Smooth muscle cell (in vitro differentiated cells): Measurements from ENCODE around the gene ADAM22. TPM values are rescaled to one million over a fixed set of nuclear protein-coding genes. Genes with fewer than 3 reads are reported as not detected.

Source experiments
- DNase-seq: peaks from one replicate; lab custom pipeline; 2025; ENCODE audit not compliant: unreplicated experiment; lab: John Stamatoyannopoulos, UW
- H2AFZ ChIP-seq: fragments of 200-600 bp; sonication (generic); 2 replicates; pipeline ENCODE4 v1.6.0; 2016; ENCODE audit warnings: antibody characterized with exemption, low read depth, mild to moderate bottlenecking
- H3F3A ChIP-seq: fragments of 200-600 bp; sonication (generic); 2 replicates; pipeline ENCODE4 v1.6.0; 2017; ENCODE audit warnings: antibody characterized with exemption, low read depth
- H3K27ac ChIP-seq: fragments of 200-600 bp; sonication (generic); 2 replicates; pipeline ENCODE4 v1.5.1; 2016; ENCODE audit warnings: low read depth, mild to moderate bottlenecking
- H3K27me3 ChIP-seq: fragments of 200-600 bp; sonication (generic); 2 replicates; pipeline ENCODE4 v1.6.1; 2016; ENCODE audit warnings: low read depth, mild to moderate bottlenecking
- H3K36me3 ChIP-seq: fragments of 200-600 bp; sonication (generic); 2 replicates; pipeline ENCODE4 v1.5.1; 2016; ENCODE audit warnings: low read depth
- H3K4me1 ChIP-seq: fragments of 200-600 bp; sonication (generic); 2 replicates; pipeline ENCODE4 v1.5.1; 2016; ENCODE audit warnings: low read depth
- H3K4me2 ChIP-seq: fragments of 200-600 bp; sonication (generic); 2 replicates; pipeline ENCODE4 v1.6.0; 2016; ENCODE audit warnings: mild to moderate bottlenecking
- H3K4me3 ChIP-seq: fragments of 200-600 bp; sonication (generic); 2 replicates; pipeline ENCODE4 v1.5.1; 2016; ENCODE audit warnings: mild to moderate bottlenecking
- H3K79me2 ChIP-seq: fragments of 200-600 bp; sonication (generic); 2 replicates; pipeline ENCODE4 v1.6.0; 2016; ENCODE audit warnings: low read depth, mild to moderate bottlenecking
- H3K9ac ChIP-seq: fragments of 200-600 bp; sonication (generic); 2 replicates; pipeline ENCODE4 v1.6.0; 2016; ENCODE audit warnings: low read depth
- H3K9me3 ChIP-seq: fragments of 200-600 bp; sonication (generic); replicated peaks from 2 replicates; pipeline ENCODE4 v1.5.1; 2016; ENCODE audit warnings: low read depth
- H4K20me1 ChIP-seq: fragments of 200-600 bp; sonication (generic); 2 replicates; pipeline ENCODE4 v1.6.0; 2016; ENCODE audit warnings: low read depth
- CTCF ChIP-seq: fragments of 200-600 bp; sonication (generic); IDR thresholded peaks from 2 replicates; pipeline ENCODE4 v1.5.1; 2017; ENCODE audit warnings: borderline replicate concordance, mild to moderate bottlenecking, antibody characterized with exemption; ENCODE audit not compliant: insufficient read depth, poor library complexity, severe bottlenecking
- WGBS: methylation state at CpG from one replicate; pipeline ENCODE4 v1.1.7; 2016; ENCODE audit warnings: low lambda C conversion rate; 5-methylcytosine and 5-hydroxymethylcytosine counted together
- polyA plus RNA-seq: library from polyadenylated mRNA; unstranded; fragments of >200 nt; fragmentation: Nextera tagmentation; extraction: Ambion mirVana; gene quantifications from 2 replicates; pipeline ENCODE4 v1.2.1, GENCODE V29; 2016
- total RNA-seq: library from RNA; depleted of rRNA; stranded (reverse); fragments of >200 nt; gene quantifications from 2 replicates; pipeline ENCODE4 v1.2.3, GENCODE V29; 2014

The ADAM22 gene
- total and polyA plus RNA-seq, 2 experiments from 2014 or later = 0.10 to 0.22 TPM

GRCh38 chr7:87966271-87966670, 32.2 kb downstream of the ADAM22 start:
- no peak for TF ChIP-seq CTCF
- 86% methylated on average over 2 of the region's 2 CpGs for WGBS
- H3K36me3 ChIP-seq = no peaks in the 10 kb centered on the region
- no peaks in the 10 kb centered on the region for H4K20me1 ChIP-seq
- no peaks in the 10 kb centered on the region for H3K79me2 ChIP-seq
- H3K4me2 ChIP-seq = no peak overlapping the region
- no peaks in the 10 kb centered on the region for H3K27me3 ChIP-seq
- no peaks in the 10 kb centered on the region for H3K4me1 ChIP-seq
- no peak overlapping the region for H3K27ac ChIP-seq
- H3F3A ChIP-seq = no peaks in the 10 kb centered on the region
- no peaks in the 10 kb centered on the region for H3K9me3 ChIP-seq
- no peak overlapping the region for H3K4me3 ChIP-seq
- no peak overlapping the region for H3K9ac ChIP-seq
- no peak for DNase-seq
- no peak overlapping the region for H2AFZ ChIP-seq

GRCh38 chr7:87968021-87968420, 34.0 kb downstream of the ADAM22 start:
- no peak overlapping the region for H3K4me2 ChIP-seq
- no peaks in the 10 kb centered on the region for H3K79me2 ChIP-seq
- H3K9ac ChIP-seq = no peak overlapping the region
- WGBS = 96% methylated on average over 1 of the region's 1 CpG
- no peaks in the 10 kb centered on the region for H3K9me3 ChIP-seq
- no peak overlapping the region for H3K4me3 ChIP-seq
- no peaks in the 10 kb centered on the region for H3K27me3 ChIP-seq
- no peak for TF ChIP-seq CTCF
- no peak overlapping the region for H3K27ac ChIP-seq
- H3K4me1 ChIP-seq = no peaks in the 10 kb centered on the region
- H3F3A ChIP-seq = no peaks in the 10 kb centered on the region
- H2AFZ ChIP-seq = no peak overlapping the region
- H3K36me3 ChIP-seq = no peaks in the 10 kb centered on the region
- no peaks in the 10 kb centered on the region for H4K20me1 ChIP-seq
- DNase-seq = no peak

GRCh38 chr7:87982116-87982515, 48.1 kb downstream of the ADAM22 start:
- Histone ChIP-seq H3K9me3 (no peaks in the 10 kb centered on the region), H3K27me3 (no peaks in the 10 kb centered on the region), H3K36me3 (no peaks in the 10 kb centered on the region), H3K27ac (no peak overlapping the region), H2AFZ (no peak overlapping the region), H3F3A (no peaks in the 10 kb centered on the region), H3K9ac (no peak overlapping the region), H3K79me2 (no peaks in the 10 kb centered on the region), H4K20me1 (no peaks in the 10 kb centered on the region), H3K4me2 (no peak overlapping the region), H3K4me3 (no peak overlapping the region), H3K4me1 (no peaks in the 10 kb centered on the region)
- WGBS = 93% methylated on average over 3 of the region's 3 CpGs
- no peak for DNase-seq
- TF ChIP-seq CTCF = no peak

GRCh38 chr7:87984088-87984487, 50.0 kb downstream of the ADAM22 start:
- no peaks in the 10 kb centered on the region for H3K36me3 ChIP-seq

More at GRCh38 chr7:87984088-87984487, 50.0 kb downstream of the ADAM22 start:
- no peak for TF ChIP-seq CTCF
- Histone ChIP-seq H3K9me3 (no peaks in the 10 kb centered on the region), H3F3A (no peaks in the 10 kb centered on the region), H3K4me2 (no peak overlapping the region), H3K27me3 (no peaks in the 10 kb centered on the region), H3K9ac (no peak overlapping the region), H3K27ac (no peak overlapping the region), H2AFZ (no peak overlapping the region), H3K4me1 (no peaks in the 10 kb centered on the region), H4K20me1 (no peaks in the 10 kb centered on the region), H3K4me3 (no peak overlapping the region), H3K79me2 (no peaks in the 10 kb centered on the region)
- no peak for DNase-seq
- WGBS = 96% methylated on average over 3 of the region's 3 CpGs
